GM18909 (cell line): ENCODE results near the gene JMJD6.
"Not testable (repeated sequence)": the region's sequence is repeated elsewhere in the genome, so short reads cannot be mapped to it uniquely, and the experiment has no call there.

ENCODE experiments used
- ATAC-seq: cut with Tn5 transposase; IDR thresholded peaks from one replicate; pipeline ENCODE4 v1.9.1; 2021; ENCODE audit warnings: mild to moderate bottlenecking; ENCODE audit not compliant: unreplicated experiment, poor library complexity

JMJD6 gene

DNA sequence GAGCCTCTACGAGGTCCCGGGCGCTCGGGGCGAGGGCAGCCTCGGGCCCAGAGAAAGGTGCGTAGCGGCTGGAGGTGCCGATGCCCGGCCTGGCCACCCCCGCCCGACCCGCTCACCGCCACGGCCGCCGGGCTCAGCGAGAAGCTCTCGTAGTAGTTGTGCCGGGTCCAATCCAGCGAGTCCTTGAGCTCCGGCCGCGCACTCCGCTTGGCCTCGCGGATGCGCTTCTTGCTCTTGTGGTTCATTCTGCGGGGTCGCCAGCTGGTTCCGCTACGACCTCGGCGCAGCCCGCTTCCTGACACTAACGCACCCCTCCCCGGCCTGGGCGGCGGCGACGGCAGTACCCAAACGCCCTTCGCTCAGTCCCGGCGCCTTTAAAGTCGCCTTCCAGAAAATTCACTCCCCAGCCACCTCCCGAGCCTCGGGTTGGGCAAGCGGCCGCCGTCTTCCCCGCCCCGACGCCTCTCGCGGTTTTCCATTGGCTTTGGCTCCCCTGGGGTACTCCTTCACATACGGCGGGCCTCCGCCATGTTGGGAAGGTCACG is at the start of gene JMJD6:
JMJD6 (minus strand) TSS at position 376 of the 545 bp plus-strand sequence; CDS start at position 245, 131 bp downstream.
- ATAC-seq, result peak; percentile 78

DNA sequence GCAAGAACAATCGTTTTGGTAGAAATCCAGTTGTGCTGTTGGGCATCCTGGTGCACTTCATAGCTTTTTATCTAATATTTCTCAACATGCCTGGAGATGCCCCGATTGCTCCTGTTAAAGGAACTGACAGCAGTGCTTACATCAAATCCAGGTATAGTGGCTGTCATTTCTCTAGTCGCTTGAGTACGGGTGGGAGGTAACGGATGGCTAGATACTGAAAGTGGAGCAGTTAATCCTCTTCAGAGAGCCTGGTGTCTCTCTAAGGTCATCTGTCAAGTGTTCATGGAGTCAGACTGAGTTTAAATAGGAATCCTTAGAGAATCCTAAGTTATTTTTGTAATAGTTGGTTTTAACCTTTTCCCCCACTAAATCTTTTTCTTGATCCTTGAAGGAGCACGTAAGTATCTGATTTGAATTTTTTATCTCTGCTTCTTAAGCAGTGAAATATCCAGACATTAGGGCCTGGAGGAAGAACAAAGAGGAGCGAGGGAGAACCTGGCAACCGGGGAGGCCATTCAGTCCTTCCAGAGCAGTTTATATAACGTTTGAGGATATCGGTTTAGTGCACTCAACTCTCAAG is 48.7 kb upstream of the JMJD6 start:
- ATAC-seq, result no peak

DNA sequence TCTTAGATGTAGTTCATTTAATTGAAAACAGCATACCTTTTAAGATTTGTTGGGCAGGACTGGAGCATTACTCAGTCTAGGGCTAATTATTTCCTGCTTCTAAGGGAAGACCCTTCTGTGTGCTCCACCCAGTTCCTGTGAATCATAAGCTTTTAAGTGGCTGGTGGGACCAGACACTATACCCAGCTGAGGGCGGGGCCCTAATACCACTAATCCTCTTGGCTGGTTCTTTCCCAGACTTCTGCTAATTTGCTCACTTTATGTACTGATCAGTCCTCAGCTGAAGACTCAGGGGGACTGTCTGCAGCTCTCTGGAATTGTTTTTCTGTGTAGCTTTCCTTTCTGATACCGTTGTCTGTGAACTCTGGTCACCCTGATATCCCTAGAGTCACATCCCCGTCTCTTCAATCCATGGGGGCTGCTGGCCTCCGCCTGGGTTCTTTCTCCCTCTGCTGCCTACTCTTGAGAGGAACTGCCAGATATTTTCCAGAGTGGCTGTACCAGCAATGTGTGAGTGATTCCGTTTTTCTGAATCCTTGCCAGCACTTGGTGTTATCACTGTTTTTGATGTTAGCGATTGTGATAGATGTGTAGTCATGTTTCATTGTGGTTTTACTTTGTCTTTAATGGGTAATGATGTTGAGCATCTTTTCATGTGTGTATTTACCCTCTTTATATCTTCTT is 46.6 kb upstream of the JMJD6 start:
- ATAC-seq, result no peak

DNA sequence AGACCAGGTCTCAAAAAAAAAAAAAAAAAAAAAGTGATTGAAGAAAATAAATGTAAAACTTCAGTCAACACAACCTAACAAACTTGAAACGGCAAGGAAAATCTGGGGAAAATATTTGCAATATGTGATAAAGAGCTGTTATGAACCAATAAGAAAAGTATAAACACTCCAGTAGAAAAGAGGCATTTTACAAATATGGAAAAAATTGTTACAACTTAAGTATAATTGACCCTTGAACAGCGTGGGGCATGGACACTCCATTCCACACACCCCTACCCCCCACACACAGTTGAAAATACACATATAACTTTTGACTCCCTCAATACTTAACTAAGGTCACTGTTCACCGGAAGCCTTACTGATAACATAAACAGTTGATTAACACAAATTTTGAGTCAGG is 32.2 kb upstream of the JMJD6 start:
- no peak for ATAC-seq

DNA sequence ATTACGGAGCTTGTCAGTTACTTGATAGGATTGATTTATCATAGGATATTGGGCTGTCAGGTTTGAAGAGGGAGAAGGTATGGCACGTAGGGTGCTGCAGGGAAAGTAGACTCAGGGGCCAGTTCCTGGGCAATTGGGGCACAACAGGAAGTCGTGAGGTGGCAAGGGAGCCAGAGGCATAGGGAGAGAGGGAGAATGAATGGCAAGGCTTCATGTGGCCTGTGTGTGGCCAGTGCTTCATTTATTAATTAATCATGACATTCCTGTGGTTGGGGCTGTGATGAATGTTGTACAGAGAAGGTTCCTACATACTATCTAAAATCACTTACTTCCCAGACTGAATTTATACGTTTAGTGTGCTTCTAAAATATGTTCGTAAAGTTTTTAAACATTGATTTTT is 30.9 kb upstream of the JMJD6 start:
- no peak for ATAC-seq

DNA sequence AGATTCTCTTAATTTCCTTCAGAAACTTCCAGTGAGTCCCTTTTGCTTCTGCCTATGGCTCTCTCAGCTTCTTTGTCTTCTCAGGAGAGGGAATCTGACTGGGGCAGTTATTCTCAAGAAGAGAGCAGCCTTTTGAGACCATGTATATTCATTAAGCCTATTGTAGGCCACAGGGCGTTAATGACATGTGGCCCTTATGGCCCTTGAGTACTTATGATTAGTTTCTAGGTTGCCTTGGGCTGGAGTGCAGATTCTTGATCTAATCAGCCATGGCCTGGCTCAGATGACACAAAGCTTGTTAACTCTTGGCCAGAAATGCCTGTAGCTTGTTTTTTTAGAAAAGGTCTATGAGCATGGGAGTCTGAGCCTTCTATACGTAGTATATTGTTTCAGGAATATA is 28.9 kb upstream of the JMJD6 start:
- no peak for ATAC-seq

DNA sequence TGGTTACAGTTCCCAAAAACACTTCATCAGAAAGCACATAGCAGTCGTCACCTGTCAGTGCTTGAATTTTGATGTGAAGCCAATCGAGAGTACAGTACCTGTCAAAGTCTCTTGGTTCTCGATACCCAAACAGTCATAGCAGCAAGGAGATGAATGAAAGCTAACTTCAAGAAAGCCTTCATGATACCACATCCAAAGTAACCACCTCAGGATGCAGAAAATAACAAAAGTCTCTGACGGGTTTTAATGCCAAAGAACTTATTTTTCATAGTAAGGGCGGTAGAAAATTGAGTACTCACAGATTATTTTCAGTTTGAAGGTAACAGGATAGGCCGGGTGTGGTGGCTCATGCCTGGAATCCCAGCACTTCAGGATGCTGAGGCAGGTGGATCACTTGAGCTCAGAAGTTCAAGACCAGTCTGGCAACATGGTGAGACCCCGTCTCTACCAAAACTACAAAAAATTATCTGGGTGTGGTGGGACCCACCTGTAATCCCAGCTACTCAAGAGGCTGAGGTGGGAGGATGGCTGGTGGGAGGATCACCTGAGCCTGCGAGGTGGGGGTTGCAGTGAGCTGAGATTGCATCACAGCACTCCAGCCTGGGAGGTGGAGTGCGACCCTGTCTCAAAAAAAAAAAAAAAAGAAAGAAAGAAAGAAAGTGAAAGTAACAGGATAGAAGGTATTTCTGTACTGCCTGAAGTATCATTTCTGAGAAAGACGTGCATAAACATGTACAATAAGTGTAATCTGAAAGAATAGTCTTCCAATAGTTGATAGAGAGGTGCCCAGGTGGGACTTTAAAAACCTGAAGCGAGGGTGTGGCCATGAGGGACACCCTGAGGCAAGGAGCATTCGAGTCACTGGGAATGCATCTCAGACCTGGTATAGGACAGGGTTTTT is 26.9 kb upstream of the JMJD6 start:
- no peak for ATAC-seq

DNA sequence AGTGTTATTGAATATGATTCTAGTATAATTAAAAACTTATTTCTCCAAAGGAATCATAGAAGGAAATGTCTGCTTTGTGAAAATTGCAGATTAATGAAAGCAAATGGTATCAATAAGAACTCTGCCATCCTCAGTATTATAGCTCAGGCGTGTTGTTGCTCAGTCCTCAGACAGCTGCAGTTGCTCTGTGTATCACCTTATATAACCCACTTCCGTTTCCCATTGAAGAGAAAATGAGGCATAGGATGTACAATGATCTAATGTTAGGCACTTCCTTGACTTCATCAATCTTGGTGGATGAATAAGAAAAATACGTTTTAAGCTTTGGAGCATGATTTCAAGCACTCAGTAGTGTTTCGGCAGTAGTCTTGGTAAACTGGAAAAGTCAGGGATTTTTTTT is 25.6 kb upstream of the JMJD6 start:
- no peak for ATAC-seq

DNA sequence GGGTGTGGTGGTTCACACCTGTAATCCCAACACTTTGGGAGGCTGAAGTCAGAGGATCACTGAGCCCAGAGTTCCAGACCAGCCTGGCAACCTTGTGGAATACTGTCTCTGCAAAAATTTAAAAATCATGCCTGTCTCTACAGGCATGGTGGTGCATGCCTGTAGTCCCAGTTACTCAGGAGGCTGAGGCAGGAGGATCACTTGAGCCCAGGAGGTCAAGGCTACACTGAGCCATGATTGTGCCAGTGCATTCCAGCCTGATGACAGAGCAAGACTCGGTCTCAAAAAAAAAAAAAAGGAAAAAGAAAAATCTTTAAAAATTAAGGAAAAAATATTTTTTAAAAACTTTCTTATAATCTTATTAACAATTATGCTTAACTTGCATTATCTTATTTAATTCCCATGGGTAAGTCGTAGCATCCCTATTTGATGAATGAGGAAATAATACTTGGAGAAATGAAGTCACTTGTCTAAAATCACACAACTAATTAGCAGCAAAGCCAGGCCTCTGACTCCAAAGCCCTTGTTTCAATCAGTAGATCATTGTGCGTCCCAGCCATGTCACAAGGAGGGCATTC is 25.1 kb upstream of the JMJD6 start:
- ATAC-seq, result no peak

DNA sequence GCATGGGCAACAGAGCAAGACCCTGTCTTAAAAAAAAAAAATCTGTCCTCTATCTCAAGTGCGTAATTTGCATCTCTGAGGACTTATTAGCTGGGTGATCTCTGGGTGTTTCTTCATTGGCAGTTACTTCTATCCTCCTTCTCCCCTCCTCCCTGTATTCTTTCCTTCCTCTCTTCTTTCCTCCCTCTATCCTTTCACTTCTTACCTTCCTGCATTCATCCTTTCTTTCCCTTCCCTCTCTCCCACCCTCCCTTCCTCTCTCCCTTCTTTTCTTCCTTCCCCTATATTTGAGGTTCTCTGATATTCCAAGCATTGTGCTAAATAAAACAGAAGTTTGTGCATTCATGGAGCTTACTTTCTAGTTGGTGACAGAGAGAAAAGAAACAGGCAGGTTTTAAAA is 22.3 kb upstream of the JMJD6 start:
- no peak for ATAC-seq

DNA sequence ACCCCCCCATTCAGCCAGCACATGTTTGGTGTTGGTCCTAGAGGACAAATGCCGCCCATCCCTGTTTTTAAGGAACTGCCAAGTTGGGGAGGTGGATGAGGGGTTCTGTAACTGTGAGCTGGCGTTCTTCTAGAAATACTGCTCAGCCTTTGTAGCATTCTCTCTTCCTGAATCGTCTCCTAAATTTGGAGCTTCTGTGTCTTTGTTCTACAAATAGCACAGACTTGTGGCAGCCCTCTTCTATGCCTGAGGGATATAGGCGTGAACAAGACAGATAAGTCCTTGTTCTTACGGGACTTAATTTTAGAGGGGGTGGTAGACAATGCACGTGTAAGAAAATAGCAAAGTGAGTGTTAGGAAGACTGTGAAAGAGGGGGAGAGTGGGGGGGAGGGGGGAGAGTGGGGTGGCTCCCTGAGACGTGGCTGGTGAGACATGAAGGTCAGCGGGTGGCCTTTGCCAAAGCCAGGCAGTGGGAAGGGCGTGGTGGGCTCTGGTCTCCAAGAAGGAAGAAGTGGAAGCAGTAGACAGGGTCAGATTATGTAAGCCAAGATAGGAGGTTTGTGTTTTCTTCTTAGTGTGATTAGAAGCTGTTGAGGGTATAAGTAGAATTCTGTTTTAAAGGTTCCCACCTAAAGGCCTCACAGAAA is 21.4 kb upstream of the JMJD6 start:
- no peak for ATAC-seq

DNA sequence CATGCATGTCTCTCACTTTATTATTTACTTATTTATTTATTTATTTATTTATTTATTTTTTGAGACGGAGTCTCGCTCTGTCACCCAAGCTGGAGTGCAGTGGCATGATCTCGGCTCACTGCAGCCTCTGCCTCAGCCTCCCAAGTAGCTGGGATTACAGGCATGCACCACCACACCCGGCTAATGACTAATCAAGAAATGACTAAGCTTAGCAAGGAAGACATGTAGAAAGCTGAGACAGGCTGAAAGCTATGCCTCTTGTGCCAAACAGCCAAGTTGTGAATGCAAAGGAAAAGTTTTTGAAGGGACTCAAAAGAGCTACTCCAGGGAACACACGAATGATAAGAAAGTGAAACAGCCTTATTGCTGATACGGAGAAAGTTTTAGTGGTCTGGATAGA is 19.4 kb upstream of the JMJD6 start:
- not testable (repeated sequence) for ATAC-seq

DNA sequence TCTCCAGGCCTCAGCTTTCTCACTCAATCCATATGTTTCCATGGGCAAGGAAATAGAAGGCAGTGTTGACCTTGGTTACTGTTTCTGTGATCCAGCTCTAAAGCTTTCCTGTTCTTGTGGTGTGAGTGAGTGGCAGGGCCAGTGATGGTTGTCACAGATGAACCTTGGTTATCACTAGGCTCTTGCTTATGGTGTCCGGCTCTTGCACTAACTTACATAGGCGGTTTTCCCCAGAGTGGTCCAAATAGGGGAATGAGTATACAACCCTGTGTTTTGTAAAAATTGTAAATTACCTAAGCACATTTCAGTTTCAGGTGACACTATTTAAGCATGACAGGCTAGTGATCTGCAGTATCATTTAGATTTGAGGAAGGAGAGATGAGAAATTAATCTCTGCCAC is 18.3 kb upstream of the JMJD6 start:
- no peak for ATAC-seq

DNA sequence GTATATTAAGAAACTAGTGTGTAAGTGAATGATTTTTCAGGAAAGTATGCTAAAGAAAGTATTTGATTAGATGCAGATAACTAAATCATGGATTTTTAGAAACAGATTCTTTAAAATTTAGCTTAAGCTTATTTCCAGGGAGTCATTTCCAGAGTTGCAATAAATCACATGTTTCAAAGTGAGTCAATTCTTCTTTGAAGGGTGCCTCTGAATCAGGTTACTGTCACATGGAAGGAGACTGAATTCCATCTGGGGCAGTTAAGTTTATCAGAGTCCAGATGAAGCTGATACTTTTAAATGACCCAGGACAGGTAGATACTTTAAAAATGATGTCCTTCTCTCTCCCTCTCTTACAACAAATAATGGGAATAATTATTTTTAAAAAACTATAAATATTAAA is 16.6 kb upstream of the JMJD6 start:
- ATAC-seq, result no peak

DNA sequence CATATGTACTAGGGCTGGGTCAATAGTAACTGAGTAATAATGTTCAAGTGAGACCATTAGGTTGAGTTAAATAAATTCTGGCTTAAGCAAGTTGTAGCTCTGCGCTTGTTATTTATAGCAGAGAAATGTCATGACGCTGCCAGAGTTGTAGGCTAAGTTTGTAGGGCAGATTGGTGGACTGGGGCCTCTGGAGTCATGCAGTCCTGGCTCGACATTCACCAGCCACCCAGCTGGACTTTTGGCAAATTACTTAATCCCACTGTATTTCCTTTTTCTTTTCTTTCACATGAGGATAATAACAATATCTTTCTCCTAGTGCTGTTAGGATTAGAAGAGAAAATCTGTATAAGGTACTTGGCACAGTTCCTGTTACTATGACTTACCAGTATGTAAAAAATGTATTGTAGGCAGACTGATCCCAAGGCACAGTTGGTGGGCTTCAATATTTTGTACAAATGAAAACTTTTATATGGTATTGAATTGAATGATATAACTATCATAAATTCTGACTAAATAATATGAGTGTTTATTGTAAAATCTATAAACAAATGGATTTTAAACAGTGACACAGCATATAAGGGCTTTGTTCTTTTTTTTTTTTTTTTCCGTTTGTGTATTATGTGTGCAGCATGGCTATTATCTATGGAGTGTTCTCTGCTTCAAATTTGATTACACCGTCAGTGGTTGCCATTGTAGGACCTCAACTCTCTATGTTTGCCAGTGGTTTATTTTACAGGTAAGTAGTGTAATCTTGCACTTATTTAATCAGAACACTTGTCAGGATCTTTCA is 14.1 kb upstream of the JMJD6 start:
- no peak for ATAC-seq

DNA sequence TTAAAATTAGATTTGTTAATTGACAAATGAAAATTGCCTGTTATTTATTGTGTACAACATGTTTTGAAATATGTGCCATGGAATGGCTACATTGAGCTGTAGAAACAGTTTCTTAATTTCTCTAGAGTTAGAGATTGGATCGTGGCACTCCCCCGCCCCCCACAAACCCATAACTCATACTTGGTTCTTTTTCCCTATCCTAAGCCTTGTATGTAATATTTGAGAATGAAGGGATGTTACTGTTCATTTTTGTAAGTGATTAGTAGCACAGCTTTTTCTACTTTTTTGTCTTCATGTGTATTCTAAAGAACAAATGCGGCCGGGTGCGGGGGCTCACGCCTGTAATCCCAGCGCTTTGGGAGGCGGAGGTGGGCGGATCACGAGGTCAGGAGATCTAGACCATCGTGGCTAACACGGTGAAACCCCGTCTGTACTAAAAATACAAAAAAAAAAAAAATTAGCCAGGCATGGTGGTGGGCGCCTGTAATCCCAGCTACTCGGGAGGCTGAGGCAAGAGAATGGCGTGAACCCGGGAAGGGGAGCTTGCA is 13.2 kb upstream of the JMJD6 start:
- ATAC-seq, result not testable (repeated sequence)

DNA sequence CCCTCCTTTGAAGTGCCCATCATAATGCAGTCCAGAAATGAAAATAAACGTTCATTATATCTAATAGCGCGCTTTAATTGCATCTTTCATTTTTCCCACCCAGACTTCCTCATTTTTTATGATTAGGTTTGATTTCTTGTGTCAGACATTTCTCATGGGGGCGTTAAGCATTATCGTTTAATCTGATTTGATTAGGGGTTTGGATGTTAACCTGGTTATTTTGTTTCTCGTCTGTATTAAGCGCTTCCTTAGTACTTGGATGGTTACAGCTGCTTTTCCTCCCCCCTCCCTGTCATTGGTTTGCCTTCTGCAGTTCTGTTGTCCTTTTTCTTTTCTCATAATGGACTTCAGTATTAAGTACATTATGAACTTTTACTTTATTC is 12.1 kb upstream of the JMJD6 start:
- ATAC-seq, result no peak

DNA sequence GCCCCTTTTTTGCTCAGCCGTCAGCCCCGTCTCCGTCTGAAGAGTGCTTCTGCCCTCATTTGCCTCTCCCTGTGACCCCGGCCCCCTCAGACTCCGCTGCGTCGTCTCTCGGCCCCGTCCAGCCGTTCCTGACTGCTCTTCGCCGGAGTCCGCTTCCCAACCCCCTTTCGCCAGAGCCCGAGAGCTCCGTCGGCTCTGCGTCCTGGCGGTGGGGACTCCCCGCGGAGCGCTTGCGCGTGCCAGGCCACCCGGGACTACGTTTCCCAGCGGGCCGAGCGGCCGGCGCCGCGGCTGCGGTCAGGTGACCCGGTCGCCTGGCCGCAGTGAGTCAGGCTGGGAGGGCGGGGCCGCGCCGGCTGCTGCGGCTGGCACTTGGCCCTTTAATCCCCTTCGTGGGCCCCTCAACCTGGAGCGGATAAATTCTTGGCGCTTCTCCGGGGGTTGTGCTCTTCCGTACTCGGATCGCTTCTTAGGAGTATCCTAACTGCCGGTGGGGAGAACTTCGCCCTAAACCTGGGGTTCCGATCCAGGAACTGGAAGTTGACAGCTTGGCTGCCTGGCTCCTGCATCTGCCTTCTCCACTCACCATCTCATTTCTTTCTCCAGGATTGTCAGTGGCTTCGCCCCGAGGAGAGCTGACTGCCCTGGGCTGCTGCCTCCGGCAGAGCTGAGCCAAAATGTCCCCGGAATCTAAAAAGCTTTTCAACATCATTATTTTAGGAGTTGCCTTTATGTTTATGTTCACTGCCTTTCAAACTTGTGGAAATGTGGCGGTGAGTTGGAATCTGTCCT is 11.5 kb upstream of the JMJD6 start, which contains the start of gene MFSD11:
MFSD11 (plus strand) TSS at position 444 of the 792 bp plus-strand sequence; CDS start at position 678, 234 bp downstream.
- peak; percentile 62 for ATAC-seq
